Panc1 (cell line): ENCODE measurements around the gene HJURP.

Experiments
- POLR2AphosphoS5 ChIP-seq: IDR thresholded peaks from 2 replicates; pipeline ENCODE4 v1.6.1; 2012; ENCODE audit warnings: mild to moderate bottlenecking, low read depth, low read length, moderate library complexity
- TF ChIP-seq, protein P1 (sequence below): fragments of 450-650 bp; IDR thresholded peaks from 2 replicates; pipeline ENCODE4 v1.5.1; 2017; ENCODE audit warnings: mild to moderate bottlenecking
- TF ChIP-seq, protein P2 (sequence below), 2 experiments: IDR thresholded peaks; 2 replicates each; pipeline ENCODE4 v1.6.1; 2011 to 2012; ENCODE audit warnings: low read depth in 2 of 2, control low read depth in 1 of 2, low read length in 1 of 2, mild to moderate bottlenecking in 1 of 2, moderate library complexity in 1 of 2; ENCODE audit not compliant: insufficient read depth in 1 of 2

DNA sequence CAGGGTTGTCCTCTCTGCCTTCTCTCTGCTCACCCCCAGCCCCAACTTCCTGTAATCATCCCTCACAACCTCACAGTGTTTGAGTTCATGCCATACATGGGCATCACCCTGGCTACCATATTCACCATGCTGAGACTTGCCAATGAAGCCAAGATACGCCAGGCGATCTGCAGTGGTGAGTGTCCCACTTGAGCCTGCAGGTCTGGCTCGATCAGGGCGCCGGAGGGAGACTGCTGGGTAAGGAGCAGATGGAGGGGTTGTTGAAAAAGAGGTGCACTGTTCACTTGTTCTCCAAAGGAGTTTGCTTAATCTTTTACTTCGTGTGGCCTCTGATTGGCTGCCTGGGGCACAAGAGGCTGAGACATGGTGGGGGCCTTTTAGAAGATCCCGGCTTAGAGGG, 61.6 kb downstream of the HJURP start:
- TF ChIP-seq, protein P1, sequence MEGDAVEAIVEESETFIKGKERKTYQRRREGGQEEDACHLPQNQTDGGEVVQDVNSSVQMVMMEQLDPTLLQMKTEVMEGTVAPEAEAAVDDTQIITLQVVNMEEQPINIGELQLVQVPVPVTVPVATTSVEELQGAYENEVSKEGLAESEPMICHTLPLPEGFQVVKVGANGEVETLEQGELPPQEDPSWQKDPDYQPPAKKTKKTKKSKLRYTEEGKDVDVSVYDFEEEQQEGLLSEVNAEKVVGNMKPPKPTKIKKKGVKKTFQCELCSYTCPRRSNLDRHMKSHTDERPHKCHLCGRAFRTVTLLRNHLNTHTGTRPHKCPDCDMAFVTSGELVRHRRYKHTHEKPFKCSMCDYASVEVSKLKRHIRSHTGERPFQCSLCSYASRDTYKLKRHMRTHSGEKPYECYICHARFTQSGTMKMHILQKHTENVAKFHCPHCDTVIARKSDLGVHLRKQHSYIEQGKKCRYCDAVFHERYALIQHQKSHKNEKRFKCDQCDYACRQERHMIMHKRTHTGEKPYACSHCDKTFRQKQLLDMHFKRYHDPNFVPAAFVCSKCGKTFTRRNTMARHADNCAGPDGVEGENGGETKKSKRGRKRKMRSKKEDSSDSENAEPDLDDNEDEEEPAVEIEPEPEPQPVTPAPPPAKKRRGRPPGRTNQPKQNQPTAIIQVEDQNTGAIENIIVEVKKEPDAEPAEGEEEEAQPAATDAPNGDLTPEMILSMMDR: no peak
- TF ChIP-seq, protein P2, sequence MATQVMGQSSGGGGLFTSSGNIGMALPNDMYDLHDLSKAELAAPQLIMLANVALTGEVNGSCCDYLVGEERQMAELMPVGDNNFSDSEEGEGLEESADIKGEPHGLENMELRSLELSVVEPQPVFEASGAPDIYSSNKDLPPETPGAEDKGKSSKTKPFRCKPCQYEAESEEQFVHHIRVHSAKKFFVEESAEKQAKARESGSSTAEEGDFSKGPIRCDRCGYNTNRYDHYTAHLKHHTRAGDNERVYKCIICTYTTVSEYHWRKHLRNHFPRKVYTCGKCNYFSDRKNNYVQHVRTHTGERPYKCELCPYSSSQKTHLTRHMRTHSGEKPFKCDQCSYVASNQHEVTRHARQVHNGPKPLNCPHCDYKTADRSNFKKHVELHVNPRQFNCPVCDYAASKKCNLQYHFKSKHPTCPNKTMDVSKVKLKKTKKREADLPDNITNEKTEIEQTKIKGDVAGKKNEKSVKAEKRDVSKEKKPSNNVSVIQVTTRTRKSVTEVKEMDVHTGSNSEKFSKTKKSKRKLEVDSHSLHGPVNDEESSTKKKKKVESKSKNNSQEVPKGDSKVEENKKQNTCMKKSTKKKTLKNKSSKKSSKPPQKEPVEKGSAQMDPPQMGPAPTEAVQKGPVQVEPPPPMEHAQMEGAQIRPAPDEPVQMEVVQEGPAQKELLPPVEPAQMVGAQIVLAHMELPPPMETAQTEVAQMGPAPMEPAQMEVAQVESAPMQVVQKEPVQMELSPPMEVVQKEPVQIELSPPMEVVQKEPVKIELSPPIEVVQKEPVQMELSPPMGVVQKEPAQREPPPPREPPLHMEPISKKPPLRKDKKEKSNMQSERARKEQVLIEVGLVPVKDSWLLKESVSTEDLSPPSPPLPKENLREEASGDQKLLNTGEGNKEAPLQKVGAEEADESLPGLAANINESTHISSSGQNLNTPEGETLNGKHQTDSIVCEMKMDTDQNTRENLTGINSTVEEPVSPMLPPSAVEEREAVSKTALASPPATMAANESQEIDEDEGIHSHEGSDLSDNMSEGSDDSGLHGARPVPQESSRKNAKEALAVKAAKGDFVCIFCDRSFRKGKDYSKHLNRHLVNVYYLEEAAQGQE (IDR thresholded peaks at IDR 0.05; ENCODE audit: insufficient read depth in 1 of 2, low read depth in 2 of 2, low read length in 1 of 2): no peak
- TF ChIP-seq POLR2AphosphoS5: no peak
